Measurements from ENCODE around the gene RGS10.

The RGS10 gene

DNA sequence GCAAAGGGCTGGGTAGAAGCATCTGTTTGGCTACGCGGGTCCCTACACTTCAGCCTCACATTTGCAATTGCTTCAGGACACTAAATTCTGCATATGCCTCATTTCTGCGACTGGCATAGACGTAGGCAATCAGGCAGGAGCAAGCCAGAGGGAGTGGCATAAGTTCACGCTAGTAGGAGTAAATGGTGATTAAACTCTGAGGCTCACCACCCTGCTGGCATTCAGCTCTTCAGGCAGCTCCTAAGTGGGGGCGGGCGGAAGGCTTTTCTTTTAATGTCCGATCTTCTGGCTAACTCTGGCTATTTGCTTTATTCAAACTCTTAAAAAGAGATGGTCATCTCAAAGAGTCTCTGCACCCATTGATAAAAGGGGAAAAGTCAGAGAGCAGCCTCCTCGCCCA lies 45.3 kb downstream of the RGS10 start:
- DNase-seq (ENCODE audit: low spot score) = no peak

DNA sequence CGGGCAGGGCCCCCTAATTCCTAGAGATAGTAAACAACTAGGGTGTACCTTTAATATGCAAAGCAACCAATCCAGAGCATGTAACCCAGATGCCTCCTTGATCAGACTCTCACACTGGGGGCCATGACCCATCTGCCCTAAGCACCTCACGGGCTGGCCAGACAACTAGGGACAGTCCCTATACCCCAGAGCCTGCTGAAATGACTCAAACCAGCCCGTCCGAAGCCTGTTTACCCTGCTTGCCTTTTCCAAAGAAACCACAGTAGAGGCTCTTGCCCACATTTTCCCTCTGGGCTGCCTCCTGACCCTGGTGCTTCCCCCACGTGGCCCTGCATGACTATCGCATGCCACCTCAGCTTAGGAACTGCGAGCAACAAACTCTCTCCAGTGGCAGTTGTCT lies 46.2 kb downstream of the RGS10 start:
- DNase-seq (ENCODE audit: low spot score) = no peak

DNA sequence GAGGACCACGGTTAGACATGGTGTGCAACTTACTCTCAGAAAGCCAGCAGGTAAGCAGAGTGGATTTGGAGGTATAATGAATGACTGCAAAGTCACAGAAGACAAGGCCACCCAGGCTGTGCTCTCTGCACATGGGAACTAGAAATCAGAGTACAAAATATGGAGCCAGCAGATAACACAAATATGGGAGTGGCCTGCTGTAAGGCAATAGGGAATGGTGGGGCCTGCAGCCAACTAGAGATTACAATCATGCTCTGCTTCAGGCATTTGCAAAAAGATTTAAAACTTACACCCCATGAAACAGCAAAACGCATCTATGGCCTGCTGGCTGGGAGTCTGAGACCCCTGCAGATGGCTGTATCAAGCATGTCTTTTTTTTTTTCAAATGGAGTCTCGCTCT lies 47.0 kb downstream of the RGS10 start:
- no peak for DNase-seq (ENCODE audit: low spot score)

DNA sequence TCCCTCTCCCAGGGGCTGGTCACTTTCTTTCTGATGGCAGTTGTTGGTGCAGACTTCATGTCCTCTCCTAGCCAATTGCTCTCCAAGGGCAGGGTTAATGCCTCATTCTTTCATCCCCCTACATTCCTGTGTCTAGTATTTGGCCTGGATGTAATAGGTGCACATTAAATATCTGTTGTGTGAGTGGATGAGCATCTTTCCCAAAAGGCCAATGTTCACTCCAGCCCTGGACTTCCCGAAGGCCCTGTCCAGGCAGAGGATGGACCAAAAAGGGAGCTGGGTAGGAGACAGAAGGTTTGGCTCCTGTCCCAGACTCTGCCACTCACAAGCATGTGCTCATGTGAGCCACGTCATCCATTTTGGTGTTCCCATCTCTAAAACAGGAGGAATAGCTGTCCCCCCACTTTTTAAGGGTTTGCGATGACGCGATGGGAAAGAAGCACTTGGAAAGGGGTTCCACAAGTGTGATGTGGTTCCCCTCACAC lies 47.5 kb downstream of the RGS10 start:
- no peak for DNase-seq (ENCODE audit: low spot score)

DNA sequence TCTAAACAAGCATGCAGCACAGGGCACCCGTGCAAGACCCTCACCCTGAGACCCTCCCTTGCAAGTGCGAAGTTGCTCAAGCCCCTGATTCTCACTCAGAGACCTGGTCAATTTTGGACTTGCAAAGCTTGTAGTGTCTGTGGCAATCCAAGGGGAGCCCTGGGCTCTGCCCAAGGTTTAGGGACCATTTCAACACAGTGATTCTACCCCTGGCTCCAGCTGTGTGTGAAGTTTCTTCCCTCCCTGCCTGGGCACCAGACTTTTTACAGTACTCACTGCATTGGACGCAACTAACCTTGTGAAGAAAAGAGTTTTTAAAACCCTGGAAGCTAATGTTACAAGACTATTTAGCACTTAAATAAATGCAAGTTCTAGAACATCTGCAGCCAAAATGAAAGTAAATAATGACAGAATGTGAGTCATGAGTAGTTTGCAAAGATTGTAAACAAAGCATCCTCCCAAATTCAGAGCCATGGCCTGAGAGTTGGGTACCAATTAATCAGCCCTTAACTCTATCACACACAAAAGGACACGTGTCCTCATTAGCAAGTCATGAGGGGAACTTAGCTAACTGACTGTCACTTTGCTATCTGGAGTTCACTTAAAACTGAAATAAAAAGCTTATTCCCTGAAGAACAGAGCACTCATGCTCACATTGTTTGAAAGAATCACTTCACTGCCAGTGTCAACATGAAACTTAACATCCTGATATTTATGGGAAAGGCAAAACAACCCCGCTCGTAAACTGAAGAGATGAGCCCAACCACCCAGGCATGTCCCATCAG lies 48.1 kb downstream of the RGS10 start:
- no peak for DNase-seq (ENCODE audit: low spot score)

DNA sequence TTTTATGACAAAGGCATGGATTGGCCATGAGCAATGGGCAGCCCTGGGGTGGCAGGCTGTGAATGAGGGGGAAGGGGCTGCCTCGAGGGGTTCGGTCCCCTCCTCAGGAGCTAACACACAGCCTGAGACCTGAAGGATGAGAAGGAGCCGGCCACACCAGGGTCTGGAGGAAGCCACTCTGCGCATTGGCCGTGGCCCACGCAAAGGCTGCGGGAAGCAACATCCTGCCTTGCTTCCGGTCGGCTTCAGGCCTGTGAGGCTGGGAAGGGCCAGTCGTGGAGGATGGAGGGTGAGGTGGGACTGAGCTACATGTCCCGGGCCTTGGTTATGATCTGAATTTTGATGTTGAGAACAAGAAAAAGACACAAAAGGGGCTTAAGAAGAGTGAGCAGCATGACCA lies 49.4 kb downstream of the RGS10 start:
- DNase-seq (ENCODE audit: low spot score) = no peak

DNA sequence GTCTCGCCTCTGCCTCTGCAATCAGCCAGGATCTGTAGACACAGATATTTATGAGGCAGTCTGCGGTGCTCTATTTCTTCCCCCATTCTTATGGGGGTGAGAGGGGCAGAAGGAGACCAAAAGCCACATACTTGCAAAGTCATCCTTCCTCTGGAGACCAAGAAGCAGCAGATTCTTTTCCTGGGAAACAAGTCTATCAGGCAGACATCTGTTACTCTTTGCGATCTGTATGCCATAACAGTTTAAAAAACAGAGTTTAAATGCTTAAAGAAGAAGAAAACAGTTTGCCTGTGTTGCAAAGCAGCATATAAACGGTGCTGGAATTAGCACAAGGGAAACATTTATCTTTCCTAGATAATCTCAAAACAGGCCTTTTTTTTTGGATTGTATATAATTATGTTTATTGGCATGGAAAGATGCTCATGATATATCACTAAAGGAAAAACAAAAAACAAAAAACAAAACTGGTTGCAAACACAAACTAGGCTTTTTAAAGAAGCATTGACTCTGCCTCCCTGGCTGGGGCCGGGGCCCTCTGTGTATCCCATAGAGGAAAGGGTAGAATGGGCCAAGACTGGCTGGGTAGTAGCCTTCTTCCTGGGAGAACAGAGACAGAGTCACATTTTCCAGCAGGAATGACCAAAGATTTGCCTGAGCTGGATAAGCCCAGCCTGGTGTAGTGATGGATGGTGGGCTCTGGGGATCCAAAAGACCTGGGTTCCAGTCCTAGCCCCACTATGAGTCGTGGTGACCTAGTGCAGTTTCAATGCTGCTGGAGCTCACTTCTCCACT lies 50.4 kb downstream of the RGS10 start:
- no peak for DNase-seq (ENCODE audit: low spot score)

DNA sequence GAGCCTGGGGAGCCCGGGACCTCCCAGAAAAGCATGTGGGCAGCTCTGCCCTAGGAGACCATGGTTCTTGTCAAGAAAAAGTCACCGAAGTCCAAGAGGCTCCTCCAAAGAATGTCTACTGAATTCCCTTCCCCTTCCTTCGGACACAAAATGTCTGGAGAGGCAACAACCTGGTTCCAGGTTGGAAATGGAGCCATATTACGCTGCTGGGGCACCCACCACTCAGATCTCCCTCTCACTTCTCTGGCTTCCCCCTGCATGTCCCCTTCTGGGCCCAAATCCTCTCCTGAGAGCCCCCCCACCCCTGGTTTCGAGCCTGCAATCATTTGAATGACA lies 52.6 kb downstream of the RGS10 start:
- DNase-seq (ENCODE audit: low spot score) = no peak

DNA sequence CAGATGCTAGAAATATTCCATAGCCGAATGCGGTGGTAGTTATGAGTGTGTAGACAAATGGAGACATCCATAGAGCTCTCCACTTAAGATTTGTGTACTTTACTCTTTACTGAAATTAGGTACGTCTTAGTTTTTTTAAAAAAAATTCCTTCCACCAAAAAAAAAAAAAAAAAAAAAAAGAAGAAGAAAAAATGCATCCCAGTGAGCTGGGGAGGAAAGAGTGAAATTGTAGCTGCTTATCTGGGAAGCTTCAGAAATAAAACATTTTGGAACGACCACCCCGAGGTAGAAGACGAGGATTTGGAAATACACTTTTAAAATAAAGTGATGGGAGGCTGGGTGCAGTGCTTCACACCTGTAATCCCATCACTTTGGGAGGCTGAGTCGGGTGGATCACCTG lies 53.8 kb downstream of the RGS10 start:
- DNase-seq (ENCODE audit: low spot score) = no peak

DNA sequence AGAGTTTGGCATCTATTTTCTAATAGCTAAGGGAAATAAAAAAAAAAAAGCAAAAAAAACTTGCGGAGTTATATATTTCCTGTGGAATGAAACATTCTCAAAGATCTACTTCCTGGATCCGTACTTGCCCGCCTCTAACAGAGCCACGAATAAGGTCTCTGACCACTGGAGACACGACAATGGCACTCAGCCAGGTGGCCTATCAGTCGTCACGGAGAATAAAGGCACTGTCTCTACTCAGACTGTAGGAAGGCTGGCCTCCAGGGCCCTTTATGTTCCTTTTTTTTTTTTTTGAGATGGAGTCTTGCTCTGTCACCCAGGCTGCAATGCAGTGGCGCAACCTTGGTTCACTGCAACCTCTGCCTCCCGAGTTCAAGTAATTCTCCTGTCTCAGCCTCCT lies 58.7 kb downstream of the RGS10 start:
- no peak for DNase-seq (ENCODE audit: low spot score)

DNA sequence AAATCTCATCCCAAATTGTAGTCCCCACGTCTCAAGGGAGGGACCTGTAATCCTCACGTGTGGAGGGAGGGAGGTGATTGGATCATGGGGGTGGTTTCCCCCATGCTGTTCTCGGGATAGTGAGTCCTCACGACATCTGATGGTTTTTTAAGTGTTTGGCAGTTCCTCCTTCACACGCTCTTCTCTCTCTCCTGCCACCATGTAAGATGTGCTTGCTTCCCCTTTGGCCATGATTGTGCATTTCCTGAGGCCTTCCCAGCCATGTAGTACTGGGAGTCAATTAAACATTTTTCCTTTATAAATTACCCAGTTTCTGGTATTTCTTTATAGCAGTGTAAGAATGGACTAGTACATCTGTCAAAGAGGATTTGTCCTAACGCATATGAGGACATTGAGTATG lies 59.5 kb downstream of the RGS10 start:
- DNase-seq (ENCODE audit: low spot score) = no peak

DNA sequence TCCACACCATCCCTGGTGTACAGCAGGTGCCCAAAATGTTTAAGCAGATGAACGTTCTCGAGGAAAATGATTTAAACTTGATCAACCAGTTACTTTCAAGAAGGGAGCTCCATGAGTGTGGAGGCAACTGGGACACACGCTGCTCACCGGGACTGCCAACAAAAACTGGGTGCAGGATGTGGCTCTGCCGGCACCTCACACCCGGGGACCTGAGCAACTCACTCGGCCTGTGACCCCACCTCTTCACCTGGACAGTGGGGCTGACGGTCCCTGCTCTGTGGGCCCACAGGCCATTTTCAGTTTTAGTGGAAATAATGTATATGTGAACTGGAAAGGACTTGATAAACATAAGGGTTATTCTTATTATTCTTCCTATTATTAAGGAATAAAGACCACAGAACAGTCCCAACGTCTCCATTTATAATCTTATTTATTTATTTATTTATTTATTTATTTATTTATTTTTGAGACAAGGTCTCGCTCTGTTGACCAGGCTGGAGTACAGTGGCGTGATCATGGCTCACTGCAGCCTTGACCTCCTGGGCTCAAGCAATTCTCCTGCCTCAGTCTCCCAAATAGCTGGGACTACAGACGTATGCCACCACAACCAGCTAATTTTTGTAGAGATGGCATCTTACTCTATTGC lies 60.6 kb downstream of the RGS10 start:
- no peak for DNase-seq (ENCODE audit: low spot score)

DNA sequence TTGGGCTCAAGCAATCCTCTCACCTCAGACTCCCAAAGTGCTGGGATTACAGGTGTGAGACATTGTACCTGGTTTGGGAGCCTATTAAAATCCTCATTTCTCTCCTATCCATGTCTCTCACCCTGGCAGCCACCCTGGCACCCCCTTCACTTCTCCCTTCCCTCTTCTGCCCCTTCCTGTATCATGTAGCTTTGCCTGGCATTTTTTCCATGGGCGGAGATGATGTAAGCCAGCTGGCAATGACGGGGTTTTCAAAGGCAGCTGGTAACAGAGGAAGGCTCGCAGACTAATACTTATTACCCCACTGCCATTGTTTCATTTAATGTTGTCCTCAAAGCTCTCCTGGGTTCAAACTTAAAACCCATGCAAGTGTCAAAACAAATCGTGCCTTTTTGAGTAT lies 61.9 kb downstream of the RGS10 start:
- no peak for DNase-seq (ENCODE audit: low spot score)

DNA sequence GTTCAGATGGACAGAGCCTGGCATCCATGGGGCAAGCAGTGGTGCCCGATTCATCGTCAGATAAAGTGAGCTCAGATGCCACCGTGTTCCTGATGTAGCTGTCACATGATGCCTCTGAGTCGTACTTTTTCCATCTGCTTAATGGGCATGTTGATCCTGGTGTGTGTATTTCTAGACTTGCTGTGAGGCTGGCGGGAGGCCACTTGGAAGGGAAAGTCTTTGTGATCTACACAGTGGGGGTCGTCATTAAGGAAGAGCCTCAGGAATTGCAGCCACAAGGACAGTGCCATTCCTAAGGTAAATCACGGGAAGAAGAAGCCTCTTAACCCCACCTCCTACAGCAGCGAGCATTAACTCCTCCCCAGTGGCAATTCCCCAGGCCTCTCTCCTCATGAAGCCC lies 63.0 kb downstream of the RGS10 start:
- DNase-seq (ENCODE audit: low spot score) = no peak

DNA sequence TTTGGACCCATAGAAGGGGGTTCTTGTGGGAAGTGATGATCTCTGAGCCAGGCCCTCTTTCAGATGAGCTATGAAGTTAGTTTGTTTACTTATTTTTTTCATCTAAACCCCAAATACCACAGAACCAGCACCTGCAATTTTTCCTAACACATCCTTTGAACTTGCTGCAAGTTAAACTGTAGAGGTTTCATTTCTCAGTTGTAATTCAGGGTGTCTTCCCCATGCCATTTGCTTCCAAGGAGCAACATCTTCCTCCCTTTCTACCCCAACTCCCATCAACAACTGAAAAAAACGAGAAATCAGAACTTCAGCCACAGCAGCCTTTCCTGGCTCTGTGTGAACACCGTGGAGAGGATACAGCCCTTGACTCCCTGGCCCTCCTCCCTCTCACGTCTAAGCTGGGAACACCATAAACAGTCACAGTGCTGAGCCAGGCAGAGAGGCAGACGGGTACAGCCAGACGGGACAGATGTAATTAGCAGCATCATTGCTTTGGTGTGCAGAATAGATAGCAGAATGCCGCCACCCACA lies 63.6 kb downstream of the RGS10 start:
- peak; percentile 44 for DNase-seq (ENCODE audit: low spot score)

DNA sequence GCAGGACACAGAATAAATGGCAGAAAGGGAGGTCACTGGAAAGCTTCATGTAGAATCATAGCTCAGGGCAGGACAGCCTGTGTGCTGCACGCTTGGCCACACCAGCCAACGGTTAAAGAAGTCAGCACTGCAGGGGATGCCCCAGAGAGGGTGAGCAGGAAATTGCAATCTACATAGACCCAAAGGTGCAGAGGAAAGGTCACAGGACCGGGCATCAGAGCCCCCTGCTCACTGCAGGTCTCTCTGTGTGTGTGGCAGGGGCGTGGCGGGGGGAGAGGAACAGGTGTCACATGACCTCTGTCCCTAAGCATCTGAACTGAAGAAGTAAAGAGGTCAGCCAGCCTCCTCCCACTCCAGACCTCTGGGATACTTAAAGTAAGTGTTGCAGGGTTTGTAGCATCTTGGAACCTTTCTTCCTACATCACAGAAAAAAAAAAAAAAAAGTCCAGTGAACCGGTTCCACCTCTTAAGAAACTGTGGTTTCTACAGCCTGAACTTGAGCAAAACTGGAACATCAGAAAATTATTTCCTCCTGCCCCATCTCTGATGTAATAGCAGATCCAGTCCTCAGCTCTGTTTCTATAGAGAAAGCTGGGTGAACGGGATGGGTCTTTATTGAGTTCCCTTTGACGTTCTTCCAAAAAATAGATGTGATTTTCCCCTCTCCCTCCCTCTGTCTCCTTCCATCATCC lies 64.3 kb downstream of the RGS10 start:
- no peak for DNase-seq (ENCODE audit: low spot score)

DNA sequence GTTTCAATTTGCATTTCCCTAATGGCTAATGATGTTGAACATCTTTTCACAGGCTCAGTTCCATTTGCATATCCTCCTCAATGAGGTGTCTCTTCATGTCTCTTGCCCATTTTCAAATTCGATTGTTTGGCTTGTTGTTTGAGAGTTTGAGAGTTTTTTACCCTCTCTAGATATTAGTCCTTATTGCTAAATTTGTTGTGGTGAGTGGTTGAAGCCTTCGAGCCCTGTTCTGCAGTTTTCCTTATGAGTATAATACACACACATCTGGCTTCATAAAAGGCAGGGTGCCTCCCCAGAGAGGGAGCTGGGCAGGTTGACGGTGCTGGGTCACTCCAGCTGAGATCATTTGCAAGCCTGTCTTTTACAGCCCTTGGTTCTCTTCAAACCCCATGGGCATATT lies 65.1 kb downstream of the RGS10 start:
- no peak for DNase-seq (ENCODE audit: low spot score)

DNA sequence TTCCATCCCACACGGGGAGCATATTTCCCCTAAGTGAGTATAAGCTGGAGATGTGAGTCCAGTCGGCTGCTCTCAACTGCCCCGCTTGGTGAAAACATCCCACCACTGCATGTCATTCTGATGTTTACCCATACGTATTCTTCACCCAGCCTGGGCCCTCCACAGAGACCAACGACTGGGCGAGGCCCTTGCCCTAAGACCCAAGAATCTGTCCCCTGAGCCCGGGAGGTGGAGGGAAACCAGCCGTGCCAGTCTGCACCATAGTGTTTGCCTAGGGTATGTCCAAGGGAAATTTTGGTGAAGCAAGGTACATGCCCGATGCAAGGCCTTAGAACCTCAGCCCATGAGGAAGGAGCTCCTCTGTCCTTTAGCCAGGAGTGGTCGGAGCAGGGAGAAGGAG lies 67.9 kb downstream of the RGS10 start:
- DNase-seq (ENCODE audit: low spot score) = no peak

DNA sequence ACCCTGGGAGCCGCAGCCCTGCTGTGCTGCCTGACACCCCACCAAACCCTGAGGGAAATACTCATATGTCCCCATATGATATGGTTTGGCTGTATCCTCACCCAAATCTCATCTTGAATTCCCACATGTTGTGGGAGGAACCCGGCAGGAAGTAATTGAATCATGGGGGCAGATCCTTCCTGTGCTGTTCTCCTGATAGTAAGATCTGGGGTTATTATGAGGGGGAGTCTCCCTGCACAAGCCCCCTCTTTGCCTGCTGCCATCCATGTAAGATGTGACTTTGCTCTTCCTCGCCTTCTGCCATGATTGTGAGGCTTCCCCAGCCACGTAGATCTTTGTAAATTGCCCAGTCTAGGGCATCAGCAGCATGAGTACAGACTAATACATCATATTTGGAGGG lies 68.7 kb downstream of the RGS10 start:
- no peak for DNase-seq (ENCODE audit: low spot score)

DNA sequence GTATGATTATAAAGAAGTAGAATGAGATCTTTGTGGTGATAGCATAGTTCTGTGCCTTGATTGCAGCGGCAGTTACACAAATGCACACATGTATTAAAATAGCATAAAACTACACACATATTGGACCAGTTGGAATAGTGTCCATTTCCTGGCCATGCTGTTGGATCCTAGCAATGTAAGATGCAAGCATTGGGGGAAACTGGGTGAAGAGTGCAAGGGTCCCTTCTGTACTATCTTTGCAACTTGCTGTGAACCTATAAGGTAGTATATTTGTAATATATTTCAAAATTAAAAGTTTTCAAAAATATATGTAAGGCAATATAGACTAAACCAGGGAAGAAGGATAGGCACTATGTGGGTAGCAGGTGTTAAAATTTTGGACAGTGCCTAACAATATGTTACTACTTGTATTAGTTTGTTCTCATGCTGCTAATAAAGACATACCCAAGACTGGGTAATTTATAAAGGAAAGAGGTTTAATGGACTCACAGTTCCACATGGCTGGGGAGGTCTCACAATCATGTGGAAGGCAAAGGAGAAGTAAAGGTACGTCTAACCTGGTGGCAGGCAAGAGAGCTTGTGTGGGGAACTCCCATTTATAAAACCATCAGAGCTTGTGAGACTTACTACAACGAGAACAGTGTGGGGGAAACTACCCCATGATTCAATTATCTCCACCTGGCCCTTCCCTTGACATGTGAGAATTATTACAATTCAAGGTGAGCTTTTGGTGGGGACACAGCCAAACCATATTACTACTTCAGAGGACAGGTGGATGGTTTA lies 71.4 kb downstream of the RGS10 start:
- no peak for DNase-seq (ENCODE audit: low spot score)

DNA sequence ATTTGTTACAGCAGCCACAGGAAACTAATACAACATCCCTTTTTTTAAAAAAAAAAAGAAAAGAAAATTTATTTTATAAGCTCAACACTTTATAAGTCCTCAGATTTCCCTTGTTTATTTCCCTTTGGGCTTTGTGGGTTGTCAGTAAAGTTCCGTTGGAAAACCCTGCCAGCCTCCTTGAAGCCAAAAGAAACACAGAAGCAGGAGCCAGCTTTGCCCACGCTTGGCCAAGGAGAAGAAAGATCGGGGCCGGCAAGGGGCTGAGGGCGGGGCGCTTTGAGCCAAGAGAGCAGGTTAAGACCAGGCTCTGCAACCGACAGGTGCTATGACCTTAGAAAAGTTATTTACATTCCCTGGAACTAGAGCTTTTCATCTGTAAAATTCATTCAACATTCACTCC lies 72.7 kb downstream of the RGS10 start:
- DNase-seq (ENCODE audit: low spot score) = no peak

All from SK-N-DZ (cell line).